HG03469 (cell line): Measurements from ENCODE around the gene ARF4.

Source experiments
- ATAC-seq: cut with Tn5 transposase; IDR thresholded peaks from one replicate; pipeline ENCODE4 v1.9.1; 2021; ENCODE audit warnings: mild to moderate bottlenecking, moderate library complexity, moderate number of reproducible peaks; ENCODE audit not compliant: unreplicated experiment

The ARF4 gene

GRCh38 chr3:57582474-57583168 lies 14.5 kb downstream of the ARF4 start:
- no peak for ATAC-seq

DNA sequence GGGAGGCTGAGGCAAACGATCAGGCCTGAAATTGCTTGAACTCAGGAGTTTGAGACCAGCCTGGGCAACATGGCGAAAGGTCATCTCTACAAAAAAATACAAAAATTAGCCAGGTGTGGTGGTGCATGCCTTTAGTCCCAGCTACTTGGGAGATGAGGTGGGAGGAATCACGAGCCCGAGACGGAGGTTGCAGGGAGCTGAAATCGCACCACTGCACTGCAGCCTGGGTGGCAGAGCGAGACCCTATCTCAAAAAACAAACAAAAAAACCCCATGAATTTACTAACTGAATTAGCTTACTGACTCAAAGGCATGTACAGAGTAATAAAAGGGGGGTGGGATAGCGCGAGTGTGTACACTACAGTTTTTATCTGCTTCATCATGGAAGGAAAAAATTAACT lies 19.3 kb downstream of the ARF4 start:
- no peak for ATAC-seq

DNA sequence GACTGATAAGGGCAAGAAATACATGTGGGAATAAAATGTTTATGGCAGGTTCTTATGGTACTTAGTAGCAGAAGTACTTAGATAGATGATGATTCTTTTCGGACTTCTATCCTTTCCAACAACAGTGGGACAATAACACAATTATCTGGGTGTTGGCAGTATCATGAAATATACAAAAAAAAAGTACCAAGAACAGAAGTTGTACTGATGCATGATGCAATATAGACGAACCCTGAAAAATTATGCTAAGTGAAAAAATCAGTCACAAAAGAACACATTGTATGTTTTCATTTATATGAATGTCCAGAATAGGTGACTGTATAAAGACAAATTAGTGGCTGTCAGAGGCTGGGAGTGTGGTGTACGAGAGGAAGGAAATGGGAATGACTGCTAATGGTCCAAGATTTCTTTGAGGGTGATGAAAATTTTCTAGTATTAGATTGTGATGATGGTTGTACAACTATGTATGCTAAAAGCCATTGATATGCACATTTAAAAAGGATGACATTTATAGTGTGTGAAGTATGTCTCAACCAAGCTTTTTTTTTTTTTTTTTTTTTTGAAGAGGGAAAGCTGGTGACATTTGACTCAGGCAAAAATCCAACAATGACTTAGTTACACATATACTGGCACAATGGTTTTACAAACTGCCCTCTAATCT lies 21.0 kb downstream of the ARF4 start:
- no peak for ATAC-seq

DNA sequence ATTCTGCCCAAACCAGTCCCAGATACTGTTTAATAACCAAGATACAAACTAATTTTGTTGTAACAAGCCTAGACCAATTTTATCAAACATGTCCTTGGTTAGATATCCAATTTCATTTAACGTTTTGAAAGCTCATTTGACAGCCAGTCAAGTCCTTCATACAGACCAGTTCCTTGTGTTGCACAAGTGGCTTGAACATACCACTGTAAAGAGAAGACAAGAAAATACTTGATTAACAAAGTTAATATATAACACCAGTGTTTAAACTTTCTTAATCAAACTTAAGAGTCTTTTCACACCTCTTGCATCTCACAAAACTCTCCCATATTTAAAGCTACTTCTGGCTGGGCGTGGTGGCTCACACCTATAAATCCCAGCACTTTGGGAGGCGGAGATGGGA lies 25.0 kb downstream of the ARF4 start:
- ATAC-seq, result no peak

- no peak for ATAC-seq
These were observed 26.3 kb downstream of the ARF4 start for GRCh38 chr3:57570878-57571277.

DNA sequence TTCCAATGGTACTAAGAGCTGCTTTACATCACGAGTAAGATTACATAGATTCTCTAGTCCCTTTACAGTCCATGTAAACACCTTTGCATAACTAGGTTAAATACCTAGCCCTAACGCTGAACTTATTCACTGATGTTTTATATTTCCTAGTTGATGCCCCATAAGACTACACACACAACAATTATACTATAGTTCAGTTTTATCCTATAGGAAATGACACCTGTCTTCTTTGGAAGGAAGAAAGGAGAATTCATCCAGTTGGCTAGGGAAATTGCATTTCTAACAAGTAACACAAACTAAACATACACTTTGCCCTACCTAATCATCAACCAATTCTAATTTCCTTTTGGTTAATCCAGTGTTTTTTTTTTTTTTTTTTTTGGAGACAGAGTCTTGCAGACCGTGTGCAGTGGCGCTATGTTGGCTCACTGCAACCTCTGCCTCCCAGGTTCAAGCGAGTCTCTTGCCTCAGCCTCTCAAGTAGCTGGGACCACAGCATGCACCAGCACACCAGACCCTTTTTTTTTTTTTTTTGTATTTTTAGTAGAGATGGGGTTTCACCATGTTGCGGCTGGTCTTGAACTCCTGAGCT lies 27.2 kb downstream of the ARF4 start:
- ATAC-seq, result no peak

DNA sequence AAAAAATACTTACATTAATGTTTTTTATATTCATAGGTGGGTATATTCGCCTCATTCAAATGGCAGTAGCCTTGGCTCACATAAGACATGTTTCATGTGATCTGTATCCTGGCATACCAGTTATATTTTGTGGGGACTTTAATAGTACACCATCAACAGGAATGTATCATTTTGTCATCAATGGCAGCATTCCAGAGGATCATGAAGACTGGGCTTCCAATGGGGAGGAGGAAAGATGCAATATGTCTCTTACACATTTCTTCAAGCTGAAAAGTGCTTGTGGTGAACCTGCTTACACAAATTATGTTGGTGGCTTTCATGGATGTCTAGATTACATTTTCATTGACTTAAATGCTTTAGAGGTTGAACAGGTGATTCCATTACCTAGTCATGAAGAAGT lies 37.6 kb downstream of the ARF4 start:
- ATAC-seq, result no peak

- no peak for ATAC-seq
These were observed 40.0 kb downstream of the ARF4 start for GRCh38 chr3:57557085-57557537.

DNA sequence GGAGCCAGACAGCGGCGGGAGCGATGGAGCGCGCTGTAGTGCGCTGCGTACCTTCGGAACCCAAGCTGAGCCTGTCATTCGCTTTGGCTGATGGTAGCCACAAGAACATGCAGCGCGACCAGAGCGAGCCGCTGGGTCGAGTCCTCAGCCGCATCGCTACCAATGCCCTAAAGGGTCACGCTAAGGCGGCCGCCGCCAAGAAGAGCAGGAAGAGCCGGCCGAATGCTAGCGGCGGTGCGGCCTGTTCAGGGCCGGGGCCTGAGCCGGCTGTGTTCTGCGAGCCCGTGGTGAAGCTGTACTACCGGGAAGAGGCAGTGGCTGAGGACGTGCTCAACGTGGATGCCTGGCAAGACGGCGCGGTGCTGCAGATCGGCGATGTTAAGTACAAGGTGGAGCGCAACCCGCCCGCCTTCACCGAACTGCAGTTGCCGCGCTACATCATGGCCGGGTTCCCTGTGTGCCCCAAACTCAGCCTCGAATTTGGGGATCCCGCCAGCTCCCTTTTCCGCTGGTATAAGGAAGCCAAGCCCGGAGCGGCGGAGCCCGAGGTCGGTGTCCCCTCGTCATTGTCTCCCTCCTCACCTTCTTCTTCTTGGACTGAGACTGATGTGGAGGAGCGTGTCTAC lies 40.6 kb downstream of the ARF4 start:
- ATAC-seq, result peak; percentile 21

DNA sequence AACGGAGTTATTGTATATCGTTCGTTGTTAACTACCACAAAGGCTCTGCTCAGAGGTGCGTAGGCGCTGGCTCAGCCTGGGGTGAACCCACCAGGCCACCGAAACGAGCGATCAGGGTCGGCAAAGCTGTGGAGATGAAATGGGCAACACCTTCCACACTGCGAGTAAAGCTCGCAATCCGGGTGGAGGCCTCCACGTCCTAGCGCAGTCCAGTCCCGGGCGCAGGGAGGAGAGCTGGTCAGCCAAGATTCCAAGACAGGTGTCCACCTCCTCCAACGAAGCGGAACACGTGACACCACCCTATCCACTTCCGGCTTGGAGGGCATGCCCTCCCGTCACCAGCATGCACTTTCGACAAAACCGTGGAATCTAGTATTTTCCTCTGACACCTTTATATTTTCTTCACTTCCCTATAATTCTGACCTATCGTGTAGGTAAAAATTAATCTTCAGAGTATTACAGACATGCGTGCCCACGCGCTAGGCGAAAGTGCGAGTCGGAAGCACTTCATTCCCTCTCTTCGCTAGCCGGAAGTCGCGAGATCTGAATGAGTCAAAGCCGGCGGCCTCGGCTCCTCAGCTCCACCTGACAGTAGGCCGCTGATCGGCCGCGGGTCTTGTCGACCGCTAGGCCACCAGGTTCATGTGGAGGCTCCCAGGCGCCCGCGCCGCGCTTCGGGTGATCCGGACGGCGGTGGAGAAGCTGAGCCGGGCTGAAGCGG lies 41.2 kb downstream of the ARF4 start, which contains the start of gene PDE12:
TSS of gene PDE12 (plus strand) at position 537 of the 721 bp plus-strand sequence. CDS start at position 643, 106 bp downstream.
- peak; percentile 35 for ATAC-seq

- no peak for ATAC-seq
These were observed 41.8 kb downstream of the ARF4 start for GRCh38 chr3:57555306-57555705.

- ATAC-seq, result no peak
These were observed 50.5 kb downstream of the ARF4 start for GRCh38 chr3:57546616-57547015.

DNA sequence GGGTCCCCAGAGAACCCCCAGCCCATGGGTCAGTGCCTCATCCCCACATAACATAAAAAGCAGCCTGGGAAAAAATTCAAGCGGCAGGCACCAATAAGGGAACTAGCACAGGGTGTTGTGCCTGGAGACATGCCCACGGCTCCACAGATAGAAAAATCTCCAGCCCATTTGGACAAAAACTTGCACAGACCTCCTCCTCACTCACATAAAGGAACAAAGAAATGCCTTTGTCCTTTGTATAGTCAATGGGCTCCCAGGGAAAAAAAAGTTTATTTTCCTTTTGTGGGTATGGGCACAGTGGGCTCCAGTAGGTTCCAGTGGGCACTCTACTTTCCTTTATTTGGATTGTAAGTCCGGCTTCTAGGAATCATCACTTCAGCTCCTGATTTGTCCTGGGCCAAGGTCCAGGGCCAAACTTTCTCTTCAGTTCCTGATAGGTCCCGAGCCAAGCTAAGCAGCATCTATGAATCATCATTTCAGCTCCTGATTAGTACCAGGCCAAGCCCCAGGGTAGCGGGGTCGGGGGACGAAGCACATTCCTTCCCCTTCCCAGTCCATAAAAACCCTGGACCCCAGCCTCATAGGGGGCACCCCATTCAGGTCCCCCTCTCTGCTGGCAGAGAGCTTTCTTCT lies 51.4 kb downstream of the ARF4 start:
- no peak for ATAC-seq

DNA sequence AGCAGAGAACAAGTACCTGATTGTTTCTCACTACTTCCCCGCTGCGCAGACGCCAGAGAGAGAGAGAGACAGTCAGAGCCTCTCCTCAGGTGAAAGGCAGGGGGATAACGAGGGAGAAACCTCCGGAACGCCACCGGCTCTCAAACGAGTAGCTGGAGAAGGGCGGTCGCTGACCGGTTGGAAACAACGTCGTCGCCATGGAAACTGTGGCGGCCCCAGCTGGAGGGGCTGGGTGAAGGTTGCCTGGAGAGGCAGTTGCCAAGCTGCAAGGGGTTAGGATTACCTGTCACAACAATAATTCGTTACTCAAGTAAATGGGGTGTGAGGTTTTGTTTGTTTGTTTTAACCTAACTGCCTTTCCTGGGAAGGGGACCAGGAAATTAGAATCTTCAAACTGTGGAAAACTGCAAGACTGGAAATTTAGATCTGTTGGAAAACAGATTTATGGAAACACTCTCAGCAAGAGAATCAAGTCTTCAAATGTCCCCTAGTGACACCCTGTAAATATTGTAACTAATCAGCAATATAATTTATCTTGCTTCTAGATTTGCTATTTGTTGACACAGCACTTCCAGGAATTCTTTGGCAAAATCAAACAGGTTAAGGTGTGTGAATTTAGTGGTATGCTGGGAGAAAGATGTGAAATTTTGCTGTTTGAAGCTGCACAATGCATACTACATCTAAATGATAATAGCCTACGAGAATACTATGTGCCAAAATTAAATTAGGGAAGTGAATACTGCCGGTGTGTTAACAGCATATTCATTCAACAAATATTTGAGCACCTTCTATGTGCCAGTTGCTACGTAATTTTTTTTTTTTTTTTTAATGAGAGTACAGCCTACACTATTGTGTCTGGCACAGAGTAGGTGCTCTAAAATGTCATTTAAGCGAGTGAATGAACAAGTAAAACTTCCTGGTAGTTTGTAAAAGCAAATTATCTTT lies 52.7 kb downstream of the ARF4 start, which contains the start of gene DNAH12:
TSS of gene DNAH12 (minus strand) at position 164 of the 945 bp plus-strand sequence. CDS start 1,474 bp downstream, outside the sequence.
- no peak for ATAC-seq

GRCh38 chr3:57538465-57538864 lies 58.7 kb downstream of the ARF4 start:
- no peak for ATAC-seq

DNA sequence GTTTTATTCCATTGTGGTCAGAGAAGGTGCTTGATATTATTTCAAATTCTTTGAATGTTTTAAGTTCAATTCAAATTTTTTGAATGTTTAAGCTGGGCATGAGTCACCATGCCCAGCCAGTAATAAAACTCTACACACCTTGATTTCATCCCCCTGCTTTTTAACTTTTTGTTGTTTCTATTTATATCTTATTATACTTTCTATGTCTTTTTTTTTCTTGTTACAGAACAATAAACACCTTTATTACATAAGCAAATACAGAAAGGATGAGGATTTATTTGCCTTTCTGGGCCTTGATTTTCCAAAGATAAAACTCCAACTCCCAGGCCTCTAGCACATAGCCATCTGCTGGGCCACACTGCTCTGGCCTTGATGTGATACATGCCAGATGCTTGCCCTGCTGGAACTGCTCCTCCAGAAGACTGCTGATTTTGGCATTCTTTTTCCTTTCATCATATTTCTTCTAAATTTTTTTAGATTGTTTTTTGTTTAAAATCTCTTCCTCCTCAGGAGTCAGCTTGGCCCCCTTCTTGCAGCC lies 67.0 kb downstream of the ARF4 start:
- ATAC-seq, result no peak
